ENCODE results near the gene SPC24.

DNA sequence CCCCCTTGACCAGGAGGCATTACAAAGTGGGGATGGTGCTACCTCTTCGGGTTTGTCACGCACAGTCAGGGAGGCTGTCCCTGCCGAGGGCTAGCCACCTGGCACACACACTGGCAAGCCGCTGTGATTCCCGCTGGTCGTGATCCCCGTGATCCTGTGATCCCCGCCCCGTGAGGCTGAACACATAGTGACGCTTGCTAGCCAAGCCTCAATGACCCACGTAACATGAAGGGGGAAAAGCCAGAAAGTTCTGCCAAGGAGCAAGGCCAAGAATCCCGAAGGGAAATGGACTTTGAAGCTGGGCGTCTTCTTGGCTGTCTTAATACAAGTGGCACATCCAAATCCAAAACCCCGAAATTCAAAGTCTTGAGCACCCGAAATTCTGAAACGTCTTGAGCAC lies 52.6 kb downstream of the SPC24 start:
- TF ChIP-seq, protein P1, sequence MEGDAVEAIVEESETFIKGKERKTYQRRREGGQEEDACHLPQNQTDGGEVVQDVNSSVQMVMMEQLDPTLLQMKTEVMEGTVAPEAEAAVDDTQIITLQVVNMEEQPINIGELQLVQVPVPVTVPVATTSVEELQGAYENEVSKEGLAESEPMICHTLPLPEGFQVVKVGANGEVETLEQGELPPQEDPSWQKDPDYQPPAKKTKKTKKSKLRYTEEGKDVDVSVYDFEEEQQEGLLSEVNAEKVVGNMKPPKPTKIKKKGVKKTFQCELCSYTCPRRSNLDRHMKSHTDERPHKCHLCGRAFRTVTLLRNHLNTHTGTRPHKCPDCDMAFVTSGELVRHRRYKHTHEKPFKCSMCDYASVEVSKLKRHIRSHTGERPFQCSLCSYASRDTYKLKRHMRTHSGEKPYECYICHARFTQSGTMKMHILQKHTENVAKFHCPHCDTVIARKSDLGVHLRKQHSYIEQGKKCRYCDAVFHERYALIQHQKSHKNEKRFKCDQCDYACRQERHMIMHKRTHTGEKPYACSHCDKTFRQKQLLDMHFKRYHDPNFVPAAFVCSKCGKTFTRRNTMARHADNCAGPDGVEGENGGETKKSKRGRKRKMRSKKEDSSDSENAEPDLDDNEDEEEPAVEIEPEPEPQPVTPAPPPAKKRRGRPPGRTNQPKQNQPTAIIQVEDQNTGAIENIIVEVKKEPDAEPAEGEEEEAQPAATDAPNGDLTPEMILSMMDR (IDR thresholded peaks at IDR 0.05) = no peak
- TF ChIP-seq POLR2A (IDR thresholded peaks at IDR 0.05) = no peak
